ENCODE measurements around the gene PI4K2A. TPM values are rescaled to one million over a fixed set of nuclear protein-coding genes. Genes with fewer than 3 reads are reported as not detected.
"Not testable (repeated sequence)": the region's sequence is repeated elsewhere in the genome, so short reads cannot be mapped to it uniquely, and the experiment has no call there.

Gene PI4K2A
- total and polyA plus RNA-seq, 4 experiments from 2014 or later: 8.5 to 9.9 (median 9.2) TPM

DNA sequence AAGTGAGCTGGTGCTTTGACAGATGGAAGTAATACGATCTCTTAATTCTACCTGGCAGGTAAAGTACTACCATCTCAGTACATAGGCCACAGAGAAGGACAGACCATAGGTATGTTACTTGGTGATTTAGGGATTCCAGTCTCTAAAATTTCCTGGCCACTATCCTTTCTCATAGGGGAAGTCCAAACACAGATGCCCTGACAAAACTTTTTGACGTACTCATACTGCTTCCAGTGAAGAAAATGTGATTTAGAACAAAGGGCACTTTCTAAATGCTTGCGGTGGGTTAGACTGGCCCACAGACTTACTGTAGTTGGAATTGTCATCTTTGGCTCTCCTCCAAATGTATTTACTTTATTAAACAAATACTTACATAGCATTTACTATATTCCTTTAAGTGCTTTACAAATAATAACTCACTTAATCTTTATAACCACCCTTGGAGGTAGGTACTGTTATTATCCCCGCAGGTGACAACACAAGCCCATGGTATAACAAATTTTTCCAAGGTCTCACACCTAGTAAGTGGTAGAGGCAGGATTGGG is 3.0 kb downstream of the PI4K2A start:
- CTCF ChIA-PET (ENCODE audit: partially characterized antibody): no interaction called here

GRCh38 chr10:97644936-97645335 is 4.5 kb downstream of the PI4K2A start:
- peaks cover 11 to 27% of the 10 kb centered on the region in 2 donors for H3K36me3 Mint-ChIP-seq
- intact Hi-C loops (cut with micrococcal nuclease): loop anchor here (10.0 kb wide), 1 partner anchor 1060 kb away; the partner anchor contains the start of gene TM9SF3
- H3K4me1 Mint-ChIP-seq: peaks cover 28 to 46% (median 41%) of the 10 kb centered on the region in 4 donors
- Histone ChIP-seq H3K9me3 (ENCODE audit: control insufficient read depth in 1 of 2, low read length in 2 of 2) (no peaks in the 10 kb centered on the region), H3K36me3 (ENCODE audit: insufficient read depth, low read length) (no peaks in the 10 kb centered on the region), H3K4me1 (ENCODE audit: insufficient read depth, low read length) (peaks cover 28% of the 10 kb centered on the region), H3K27me3 (ENCODE audit: insufficient read depth, low read length) (no peaks in the 10 kb centered on the region), H3K27ac (ENCODE audit: low read depth, low read length) (no peak overlapping the region), H3K4me3 (ENCODE audit: low read length in 2 of 2) (no peak overlapping the region)
- no peak overlapping the region for H3K27ac Mint-ChIP-seq
- H3K9me3 Mint-ChIP-seq: no peaks in the 10 kb centered on the region
- no peaks in the 10 kb centered on the region for H3K27me3 Mint-ChIP-seq
- H3K4me3 Mint-ChIP-seq: no peak overlapping the region
- ChIA-PET CTCF (ENCODE audit: partially characterized antibody) (no interaction called here), POLR2A (ENCODE audit: partially characterized antibody) (no interaction called here)
- DNase-seq: no peak

More for the DNA sequence above, 3.0 kb downstream of the PI4K2A start:
- H3K27me3 ChIP-seq (ENCODE audit: insufficient read depth, low read length): no peaks in the 10 kb centered on the region
- POLR2A ChIA-PET (ENCODE audit: partially characterized antibody): no interaction called here
- Mint-ChIP-seq H3K36me3 (peaks cover 8 to 24% of the 10 kb centered on the region in 2 donors), H3K4me3 (peak overlapping the region in 4 of 8 donors; percentile 17 to 76 (median 43)), H3K27me3 (no peaks in the 10 kb centered on the region), H3K4me1 (peaks cover 18 to 38% (median 32%) of the 10 kb centered on the region in 4 donors), H3K27ac (peak overlapping the region in 1 of 7 donors; percentile 70), H3K9me3 (no peaks in the 10 kb centered on the region)
- peaks cover 19% of the 10 kb centered on the region for H3K4me1 ChIP-seq (ENCODE audit: insufficient read depth, low read length)
- H3K9me3 ChIP-seq (ENCODE audit: control insufficient read depth in 1 of 2, low read length in 2 of 2): no peaks in the 10 kb centered on the region
- DNase-seq: no peak
- H3K27ac ChIP-seq (ENCODE audit: low read depth, low read length): no peak overlapping the region
- intact Hi-C loops (cut with micrococcal nuclease): loop anchor here (10.0 kb wide), 1 partner anchor 1059 kb away; the partner anchor contains the start of gene TM9SF3
- no peak overlapping the region for H3K4me3 ChIP-seq (ENCODE audit: low read length in 2 of 2)
- no peaks in the 10 kb centered on the region for H3K36me3 ChIP-seq (ENCODE audit: insufficient read depth, low read length)

DNA sequence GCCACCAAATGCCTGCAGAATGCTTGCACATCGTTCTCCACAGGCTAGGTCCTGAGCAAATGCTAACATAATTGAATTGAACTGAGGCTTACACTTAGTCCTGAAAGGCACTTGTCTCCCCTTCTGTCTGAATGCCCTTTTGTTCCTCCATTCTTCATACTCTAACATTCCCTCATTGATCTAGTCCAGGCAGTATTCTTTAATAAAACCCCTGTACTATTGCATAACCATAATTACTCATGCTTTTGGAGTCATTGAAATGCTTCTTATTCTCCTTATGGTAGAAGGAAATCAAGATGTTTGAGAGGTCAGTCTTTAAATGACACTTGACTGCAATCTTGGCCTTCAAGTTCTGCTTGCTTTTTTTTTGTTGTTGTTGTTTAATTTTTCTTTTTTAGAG is 7.1 kb downstream of the PI4K2A start:
- H3K27me3 ChIP-seq (ENCODE audit: insufficient read depth, low read length): no peaks in the 10 kb centered on the region
- CTCF ChIA-PET (ENCODE audit: partially characterized antibody): interaction anchor here (0.7 kb wide), 1 partner anchor 89 kb away, joined by 3 read pairs; no protein-coding TSS in a partner anchor
- POLR2A ChIA-PET (ENCODE audit: partially characterized antibody): no interaction called here
- DNase-seq: no peak
- Mint-ChIP-seq H3K27me3 (no peaks in the 10 kb centered on the region), H3K9me3 (no peaks in the 10 kb centered on the region), H3K36me3 (peaks cover 16 to 28% of the 10 kb centered on the region in 2 donors), H3K4me1 (peaks cover 18 to 30% (median 27%) of the 10 kb centered on the region in 4 donors), H3K27ac (peak overlapping the region in 2 of 7 donors; percentile 13 to 41), H3K4me3 (no peak overlapping the region)
- intact Hi-C loops (cut with micrococcal nuclease): loop anchor here (10.0 kb wide), 1 partner anchor 1063 kb away; the partner anchor contains the start of gene TM9SF3
- H3K36me3 ChIP-seq (ENCODE audit: insufficient read depth, low read length): peaks cover 8% of the 10 kb centered on the region
- peaks cover 16% of the 10 kb centered on the region for H3K4me1 ChIP-seq (ENCODE audit: insufficient read depth, low read length)
- no peaks in the 10 kb centered on the region for H3K9me3 ChIP-seq (ENCODE audit: control insufficient read depth in 1 of 2, low read length in 2 of 2)
- no peak overlapping the region for H3K4me3 ChIP-seq (ENCODE audit: low read length in 2 of 2)
- H3K27ac ChIP-seq (ENCODE audit: low read depth, low read length): no peak overlapping the region

- peak overlapping the region in 7 of 8 donors; percentile 3 to 64 (median 53) for H3K4me3 Mint-ChIP-seq
- CTCF ChIA-PET (ENCODE audit: partially characterized antibody): interaction anchor here (0.7 to 1.8 kb wide), 5 partner anchors 9 to 885 kb away, joined by 3 to 5 read pairs (median 3); no protein-coding TSS in a partner anchor
Observed at GRCh38 chr10:97648562-97649404, 8.3 kb downstream of the PI4K2A start.

DNA sequence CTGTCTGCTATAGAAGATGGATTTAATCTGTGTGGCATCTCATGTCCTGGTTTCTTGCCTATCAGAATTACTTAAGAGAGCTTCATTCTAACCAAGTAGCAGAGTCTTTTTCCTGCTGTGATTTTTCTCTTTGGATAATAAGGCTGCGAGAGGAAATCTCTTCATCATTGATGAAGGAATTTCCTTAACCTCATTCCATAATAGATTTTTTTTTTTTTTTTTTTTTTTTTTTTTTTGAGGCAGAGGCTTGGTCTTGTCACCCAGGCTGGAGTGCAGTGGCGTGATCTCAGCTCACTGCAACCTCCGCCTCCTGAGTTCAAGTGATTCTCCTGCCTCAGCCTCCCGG is 8.9 kb downstream of the PI4K2A start:
- ChIA-PET POLR2A (ENCODE audit: partially characterized antibody) (interaction anchor here (0.7 to 1.4 kb wide), 5 partner anchors 9 to 73 kb away, joined by 3 to 11 read pairs (median 3); partner anchors contain the start of genes AVPI1 and PI4K2A), CTCF (ENCODE audit: partially characterized antibody) (interaction anchor here (0.7 to 1.8 kb wide), 5 partner anchors 10 to 886 kb away, joined by 3 to 5 read pairs (median 3); no protein-coding TSS in a partner anchor)
- Mint-ChIP-seq H3K4me3 (peak overlapping the region in 5 of 8 donors; percentile 3 to 59 (median 49)), H3K36me3 (peaks cover 30 to 42% of the 10 kb centered on the region in 2 donors), H3K4me1 (peaks cover 12 to 22% (median 19%) of the 10 kb centered on the region in 4 donors), H3K27ac (peak overlapping the region; percentile 75 to 93 (median 89))
- peaks cover 12% of the 10 kb centered on the region for H3K36me3 ChIP-seq (ENCODE audit: insufficient read depth, low read length)
- peaks cover 13% of the 10 kb centered on the region for H3K4me1 ChIP-seq (ENCODE audit: insufficient read depth, low read length)
- not testable (repeated sequence) for H3K9me3 ChIP-seq (ENCODE audit: control insufficient read depth in 1 of 2, low read length in 2 of 2); H3K27me3 ChIP-seq (ENCODE audit: insufficient read depth, low read length); H3K4me3 ChIP-seq (ENCODE audit: low read length in 2 of 2); H3K9me3 Mint-ChIP-seq; H3K27me3 Mint-ChIP-seq; DNase-seq
- intact Hi-C loops (cut with micrococcal nuclease): loop anchor here (10.0 kb wide), 1 partner anchor 1065 kb away; the partner anchor contains the start of gene TM9SF3
- peak overlapping the region; percentile 34 for H3K27ac ChIP-seq (ENCODE audit: low read depth, low read length)

More at GRCh38 chr10:97648562-97649404, 8.3 kb downstream of the PI4K2A start:
- Histone ChIP-seq H3K27ac (ENCODE audit: low read depth, low read length) (peak overlapping the region; percentile 34), H3K4me1 (ENCODE audit: insufficient read depth, low read length) (peaks cover 13% of the 10 kb centered on the region), H3K4me3 (ENCODE audit: low read length in 2 of 2) (no peak overlapping the region), H3K9me3 (ENCODE audit: control insufficient read depth in 1 of 2, low read length in 2 of 2) (no peaks in the 10 kb centered on the region), H3K36me3 (ENCODE audit: insufficient read depth, low read length) (peaks cover 8% of the 10 kb centered on the region), H3K27me3 (ENCODE audit: insufficient read depth, low read length) (no peaks in the 10 kb centered on the region)
- POLR2A ChIA-PET (ENCODE audit: partially characterized antibody): interaction anchor here (0.7 to 1.4 kb wide), 5 partner anchors 9 to 74 kb away, joined by 3 to 11 read pairs (median 3); partner anchors contain the start of genes AVPI1 and PI4K2A
- peaks cover 12 to 22% (median 19%) of the 10 kb centered on the region in 4 donors for H3K4me1 Mint-ChIP-seq
- peak overlapping the region; percentile 75 to 93 (median 89) for H3K27ac Mint-ChIP-seq
- H3K27me3 Mint-ChIP-seq: no peaks in the 10 kb centered on the region
- intact Hi-C loops (cut with micrococcal nuclease): loop anchor here (10.0 kb wide), 1 partner anchor 1064 kb away; the partner anchor contains the start of gene TM9SF3
- H3K9me3 Mint-ChIP-seq: no peaks in the 10 kb centered on the region
- H3K36me3 Mint-ChIP-seq: peaks cover 26 to 39% of the 10 kb centered on the region in 2 donors
- DNase-seq: peak; percentile 33 to 67 (median 40)

- DNase-seq: no peak
- intact Hi-C loops (cut with micrococcal nuclease): no loop called here
- Mint-ChIP-seq H3K27me3 (no peaks in the 10 kb centered on the region), H3K36me3 (peaks cover 25 to 37% of the 10 kb centered on the region in 2 donors), H3K4me1 (peaks cover 12 to 20% (median 18%) of the 10 kb centered on the region in 4 donors), H3K9me3 (no peaks in the 10 kb centered on the region), H3K4me3 (no peak overlapping the region), H3K27ac (peak overlapping the region in 1 of 7 donors; percentile 36)
- no peak overlapping the region for H3K27ac ChIP-seq (ENCODE audit: low read depth, low read length)
- peaks cover 13% of the 10 kb centered on the region for H3K4me1 ChIP-seq (ENCODE audit: insufficient read depth, low read length)
- peaks cover 12% of the 10 kb centered on the region for H3K36me3 ChIP-seq (ENCODE audit: insufficient read depth, low read length)
- CTCF ChIA-PET (ENCODE audit: partially characterized antibody): interaction anchor here (0.6 to 1.8 kb wide), 3 partner anchors 27 to 65 kb away, joined by 3 to 4 read pairs (median 4); no protein-coding TSS in a partner anchor
- POLR2A ChIA-PET (ENCODE audit: partially characterized antibody): no interaction called here
- H3K27me3 ChIP-seq (ENCODE audit: insufficient read depth, low read length): no peaks in the 10 kb centered on the region
- H3K4me3 ChIP-seq (ENCODE audit: low read length in 2 of 2): no peak overlapping the region
- H3K9me3 ChIP-seq (ENCODE audit: control insufficient read depth in 1 of 2, low read length in 2 of 2): no peaks in the 10 kb centered on the region
Observed at GRCh38 chr10:97650726-97651125, 10.3 kb downstream of the PI4K2A start.
